GM18526 (cell line): Measurements from ENCODE around the gene TXNDC11.
A peak's percentile ranks its signal among the peaks of the same experiment; 100 is the strongest.

ENCODE experiments used
- POLR2A ChIP-seq: IDR thresholded peaks from 3 replicates; pipeline ENCODE4 v1.6.1; 2011; ENCODE audit not compliant: insufficient read length; ENCODE audit errors: extremely low read depth

The TXNDC11 gene

GRCh38 chr16:11677959-11678881 is 64.4 kb downstream of the TXNDC11 start:
- TF ChIP-seq POLR2A = peak; percentile 15

- no peak for TF ChIP-seq POLR2A
These were observed 65.2 kb downstream of the TXNDC11 start for GRCh38 chr16:11677451-11677951.

GRCh38 chr16:11676799-11677198 is 65.9 kb downstream of the TXNDC11 start:
- peak; percentile 13 for TF ChIP-seq POLR2A

GRCh38 chr16:11675561-11676511 is 66.8 kb downstream of the TXNDC11 start:
- no peak for TF ChIP-seq POLR2A

- no peak for TF ChIP-seq POLR2A
These were observed 67.7 kb downstream of the TXNDC11 start for GRCh38 chr16:11674818-11675560.

- no peak for TF ChIP-seq POLR2A
These were observed 68.4 kb downstream of the TXNDC11 start for GRCh38 chr16:11674001-11674817.

- no peak for TF ChIP-seq POLR2A
These were observed 69.3 kb downstream of the TXNDC11 start for GRCh38 chr16:11673091-11674000.

GRCh38 chr16:11672206-11673090 is 70.2 kb downstream of the TXNDC11 start:
- no peak for TF ChIP-seq POLR2A

- no peak for TF ChIP-seq POLR2A
These were observed 71.0 kb downstream of the TXNDC11 start for GRCh38 chr16:11671676-11672075.

- TF ChIP-seq POLR2A = no peak
These were observed 71.4 kb downstream of the TXNDC11 start for GRCh38 chr16:11671271-11671670.

GRCh38 chr16:11670171-11671131 is 72.2 kb downstream of the TXNDC11 start:
- TF ChIP-seq POLR2A = no peak
